ENCODE data around the gene FAM32A. TPM values are rescaled to one million over a fixed set of nuclear protein-coding genes. Genes with fewer than 3 reads are reported as not detected.
A peak's percentile ranks its signal among the peaks of the same experiment; 100 is the strongest.

Gene FAM32A
- total and polyA plus RNA-seq, 10 donors: 45.8 to 105 (median 74.5) TPM

DNA sequence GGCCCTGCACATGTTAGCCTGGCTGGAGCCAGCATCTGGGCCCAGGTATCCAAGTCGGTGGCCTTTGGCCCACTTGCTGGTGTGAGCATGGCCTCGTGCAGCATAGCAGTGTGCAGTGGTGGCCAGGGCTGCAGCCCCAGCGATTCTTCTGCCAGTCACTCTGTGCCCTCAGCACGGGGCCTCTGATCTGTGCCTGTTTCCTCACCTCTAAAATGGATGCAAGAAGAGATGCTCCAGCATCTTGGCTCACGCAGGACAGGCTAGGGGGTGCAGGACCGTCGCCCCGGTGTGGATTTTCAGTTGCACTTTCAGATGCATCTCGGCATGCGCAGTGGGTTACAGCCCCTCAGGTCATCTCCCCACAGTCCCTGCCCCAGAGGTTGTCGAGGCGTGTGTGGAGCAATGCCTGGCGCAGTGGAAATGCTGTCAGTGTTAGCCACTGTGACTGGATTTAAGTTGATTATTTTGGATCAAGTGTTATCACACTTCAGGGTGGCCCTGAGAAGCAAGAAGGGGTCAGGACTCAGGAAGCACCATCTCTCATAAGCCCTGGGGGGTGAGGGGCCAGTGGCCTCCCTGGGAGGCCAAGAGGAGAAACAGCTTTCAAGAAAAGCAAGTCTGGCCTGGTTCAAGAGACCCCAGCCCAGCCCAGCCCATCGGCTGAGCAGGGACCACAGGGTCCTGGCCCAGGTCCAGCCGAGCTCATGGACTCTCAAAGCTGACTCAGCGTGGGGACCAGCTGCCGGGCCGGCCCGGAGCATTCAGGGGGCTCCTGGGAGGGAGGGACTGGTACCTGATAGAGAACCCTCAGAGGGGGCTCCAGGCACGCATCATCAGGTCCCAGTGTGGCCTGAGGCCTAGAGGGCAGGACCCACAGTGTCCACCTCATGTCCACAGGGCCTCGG lies 40.3 kb downstream of the FAM32A start:
- peak; percentile 52 for DNase-seq
- H3K36me3 ChIP-seq: peaks cover 0 to 100% (median 99%) of the 10 kb centered on the region in 6 donors
- H3K9me3 ChIP-seq: peaks cover 6 to 27% (median 24%) of the 10 kb centered on the region in 8 donors
- intact Hi-C loops (cut with DNase I; ENCODE audit: low total_unique reads): no loop called here
- TF ChIP-seq POLR2AphosphoS5 (IDR thresholded peaks at IDR 0.05) (peak in 1 of 3 donors; percentile 11), POLR2A (IDR thresholded peaks at IDR 0.05) (no peak)
- TF ChIP-seq, protein P1, sequence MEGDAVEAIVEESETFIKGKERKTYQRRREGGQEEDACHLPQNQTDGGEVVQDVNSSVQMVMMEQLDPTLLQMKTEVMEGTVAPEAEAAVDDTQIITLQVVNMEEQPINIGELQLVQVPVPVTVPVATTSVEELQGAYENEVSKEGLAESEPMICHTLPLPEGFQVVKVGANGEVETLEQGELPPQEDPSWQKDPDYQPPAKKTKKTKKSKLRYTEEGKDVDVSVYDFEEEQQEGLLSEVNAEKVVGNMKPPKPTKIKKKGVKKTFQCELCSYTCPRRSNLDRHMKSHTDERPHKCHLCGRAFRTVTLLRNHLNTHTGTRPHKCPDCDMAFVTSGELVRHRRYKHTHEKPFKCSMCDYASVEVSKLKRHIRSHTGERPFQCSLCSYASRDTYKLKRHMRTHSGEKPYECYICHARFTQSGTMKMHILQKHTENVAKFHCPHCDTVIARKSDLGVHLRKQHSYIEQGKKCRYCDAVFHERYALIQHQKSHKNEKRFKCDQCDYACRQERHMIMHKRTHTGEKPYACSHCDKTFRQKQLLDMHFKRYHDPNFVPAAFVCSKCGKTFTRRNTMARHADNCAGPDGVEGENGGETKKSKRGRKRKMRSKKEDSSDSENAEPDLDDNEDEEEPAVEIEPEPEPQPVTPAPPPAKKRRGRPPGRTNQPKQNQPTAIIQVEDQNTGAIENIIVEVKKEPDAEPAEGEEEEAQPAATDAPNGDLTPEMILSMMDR (IDR thresholded peaks at IDR 0.05 in 8 of 11, conservative IDR thresholded peaks at IDR 0.05 in 3 of 11): no peak
- no peak overlapping the region for H3K27ac ChIP-seq
- no peaks in the 10 kb centered on the region for H3K4me1 ChIP-seq
- H3K27me3 ChIP-seq (replicated peaks in 1 of 7): no peaks in the 10 kb centered on the region
- 92 to 98% (median 95%) methylated on average over 7 to 21 of the region's 21 CpGs for WGBS, 5 donors
- no peak overlapping the region for H3K4me3 ChIP-seq

DNA sequence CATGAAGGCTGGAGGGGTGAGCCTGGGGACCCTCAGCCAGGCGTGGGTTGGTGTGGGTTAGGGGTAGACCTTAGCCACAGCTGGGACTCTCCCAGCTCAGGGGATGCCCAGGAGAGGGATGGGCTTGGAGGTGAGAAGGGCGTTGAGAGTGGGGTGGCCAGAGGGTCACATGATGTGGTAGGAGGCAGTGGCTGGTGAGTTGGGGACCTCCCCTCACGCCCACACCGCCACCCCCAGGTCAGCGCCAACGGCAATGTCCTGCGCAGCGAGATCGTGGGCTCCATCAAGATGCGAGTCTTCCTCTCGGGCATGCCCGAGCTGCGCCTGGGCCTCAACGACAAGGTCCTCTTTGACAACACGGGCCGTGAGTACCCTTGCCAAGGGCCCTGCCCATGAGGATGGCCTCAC lies 41.0 kb downstream of the FAM32A start:
- H3K27me3 ChIP-seq (replicated peaks in 1 of 7): no peaks in the 10 kb centered on the region
- WGBS, 5 donors: 92 to 96% (median 94%) methylated on average over 15 to 16 of the region's 16 CpGs
- no peaks in the 10 kb centered on the region for H3K4me1 ChIP-seq
- intact Hi-C loops (cut with DNase I; ENCODE audit: low total_unique reads): no loop called here
- H3K4me3 ChIP-seq: no peak overlapping the region
- peaks cover 6 to 20% (median 17%) of the 10 kb centered on the region in 8 donors for H3K9me3 ChIP-seq
- TF ChIP-seq POLR2AphosphoS5 (IDR thresholded peaks at IDR 0.05): peak in 1 of 3 donors; percentile 27
- no peak for TF ChIP-seq POLR2A (IDR thresholded peaks at IDR 0.05)
- no peak for DNase-seq
- H3K36me3 ChIP-seq: peaks cover 0 to 100% (median 96%) of the 10 kb centered on the region in 6 donors
- H3K27ac ChIP-seq: no peak overlapping the region

DNA sequence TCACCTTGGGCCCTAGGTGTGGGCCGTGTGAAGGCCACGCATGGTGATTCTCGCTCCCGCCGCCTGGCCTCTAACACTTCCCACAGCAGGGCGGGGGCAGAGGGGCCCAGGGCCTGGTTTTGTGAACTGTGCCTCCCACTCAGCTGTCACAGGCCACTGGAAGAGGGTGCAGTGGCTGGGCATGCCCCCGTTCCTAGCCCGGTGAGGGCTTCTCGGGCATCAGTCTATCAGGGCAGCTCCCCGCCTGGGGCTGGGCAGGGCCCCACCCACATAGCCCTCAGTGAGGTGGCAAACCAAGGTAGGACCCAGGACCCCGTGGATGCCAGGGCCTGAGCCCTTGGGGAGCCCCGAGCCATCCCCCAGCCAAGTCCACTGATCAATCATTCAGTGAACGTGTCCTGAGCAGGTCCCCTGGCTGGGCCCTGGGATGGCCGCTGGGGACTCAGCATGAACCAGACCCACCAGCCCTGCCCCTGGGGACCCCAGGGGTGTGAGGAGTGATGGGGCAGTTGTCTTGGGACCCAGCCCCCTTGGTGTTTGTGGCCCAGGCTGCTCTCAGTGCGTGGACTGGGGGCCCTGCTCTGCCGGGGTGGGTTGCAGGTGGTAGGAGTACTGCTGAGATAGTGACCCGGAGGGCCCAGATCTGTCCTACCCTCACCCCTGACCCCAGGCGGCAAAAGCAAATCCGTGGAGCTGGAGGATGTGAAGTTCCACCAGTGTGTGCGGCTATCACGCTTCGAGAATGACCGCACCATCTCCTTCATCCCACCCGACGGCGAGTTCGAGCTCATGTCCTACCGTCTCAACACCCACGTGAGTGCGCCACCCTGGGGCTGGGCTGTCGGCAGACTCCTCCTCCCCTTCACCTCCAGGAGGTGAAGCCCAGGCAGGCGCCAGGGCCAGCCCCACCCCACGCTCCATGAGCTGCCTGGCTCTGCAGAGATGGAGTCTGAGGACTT lies 41.9 kb downstream of the FAM32A start:
- TF ChIP-seq, protein P1 (IDR thresholded peaks at IDR 0.05 in 8 of 11, conservative IDR thresholded peaks at IDR 0.05 in 3 of 11): no peak
- TF ChIP-seq POLR2A (IDR thresholded peaks at IDR 0.05): no peak
- TF ChIP-seq POLR2AphosphoS5 (IDR thresholded peaks at IDR 0.05): peak in 1 of 3 donors; percentile 7
- Histone ChIP-seq H3K4me1 (no peaks in the 10 kb centered on the region), H3K4me3 (no peak overlapping the region), H3K27ac (no peak overlapping the region), H3K27me3 (replicated peaks in 1 of 7) (no peaks in the 10 kb centered on the region), H3K9me3 (peaks cover 0 to 11% (median 8%) of the 10 kb centered on the region in 8 donors), H3K36me3 (peaks cover 0 to 100% (median 95%) of the 10 kb centered on the region in 6 donors)
- intact Hi-C loops (cut with DNase I; ENCODE audit: low total_unique reads): no loop called here
- DNase-seq: no peak
- 89 to 94% (median 91%) methylated on average over 23 to 33 of the region's 33 CpGs for WGBS, 5 donors

DNA sequence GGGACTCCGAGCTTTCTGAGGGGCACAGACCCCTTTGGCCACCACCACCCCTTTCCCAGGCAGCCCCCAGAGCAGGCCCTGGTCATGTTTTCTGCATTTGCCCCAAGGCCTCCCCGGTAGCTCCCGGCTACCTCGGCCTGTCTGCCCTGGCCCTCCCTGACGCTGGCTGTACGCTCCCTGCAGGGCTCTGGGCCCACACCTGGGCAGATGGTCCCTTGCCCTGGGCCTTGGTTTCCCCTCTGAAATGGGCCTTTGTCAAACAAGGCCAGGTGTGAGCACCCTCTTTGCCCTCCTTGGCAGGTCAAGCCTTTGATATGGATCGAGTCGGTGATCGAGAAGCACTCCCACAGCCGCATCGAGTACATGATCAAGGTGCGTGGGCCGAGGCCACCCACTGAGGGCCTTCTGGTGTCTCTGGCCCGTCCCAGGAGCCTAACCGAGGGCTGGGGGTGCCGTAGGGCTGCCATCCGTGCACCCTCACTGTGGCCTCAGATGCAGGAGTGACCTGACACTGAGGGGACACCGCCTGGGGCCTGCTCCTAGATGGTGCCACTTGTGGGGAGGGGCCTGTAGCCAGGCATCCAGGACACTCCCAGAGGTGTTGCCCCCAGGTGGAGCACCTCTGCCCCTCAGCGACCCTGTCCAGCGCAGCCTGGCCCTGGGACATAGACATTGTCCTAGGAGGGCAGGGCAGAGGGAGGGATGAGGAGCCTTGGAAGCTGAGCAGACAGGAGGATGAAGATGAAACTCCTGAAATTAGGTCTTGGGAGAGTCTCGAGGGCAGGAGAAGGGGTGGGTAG lies 42.8 kb downstream of the FAM32A start:
- TF ChIP-seq, protein P1 (IDR thresholded peaks at IDR 0.05 in 8 of 11, conservative IDR thresholded peaks at IDR 0.05 in 3 of 11): no peak
- TF ChIP-seq POLR2A (IDR thresholded peaks at IDR 0.05) (no peak), POLR2AphosphoS5 (IDR thresholded peaks at IDR 0.05) (peak in 1 of 3 donors; percentile 33)
- Histone ChIP-seq H3K36me3 (peaks cover 0 to 100% (median 95%) of the 10 kb centered on the region in 6 donors), H3K9me3 (peaks cover 0 to 2% (median 0%) of the 10 kb centered on the region in 8 donors), H3K4me3 (no peak overlapping the region), H3K27me3 (replicated peaks in 1 of 7) (no peaks in the 10 kb centered on the region), H3K4me1 (no peaks in the 10 kb centered on the region), H3K27ac (no peak overlapping the region)
- DNase-seq: no peak
- 88 to 96% (median 92%) methylated on average over 18 to 21 of the region's 21 CpGs for WGBS, 5 donors
- intact Hi-C loops (cut with DNase I; ENCODE audit: low total_unique reads): no loop called here

Data from spleen (tissue), 11 donors.